Left renal pelvis (tissue), 4 donors: Measurements from ENCODE around the gene IL17RD. TPM values are rescaled to one million over a fixed set of nuclear protein-coding genes. Genes with fewer than 3 reads are reported as not detected.

Source experiments
- DNase-seq, 4 donors: peaks; one replicate each; pipeline ENCODE4 v3.0.0-alpha.2; 2013; ENCODE audit warnings: low read depth in 4 of 4, low spot score in 3 of 4
- polyA plus RNA-seq, 4 donors: library from polyadenylated mRNA; unstranded; fragments of 120-200 nt; gene quantifications; one replicate each; pipeline ENCODE4 v1.2.1, GENCODE V29; 2013; ENCODE audit not compliant: insufficient read length in 4 of 4

Gene IL17RD
- polyA plus RNA-seq: 10 to 100 TPM; 47.5 to 86.5 (median 56.1) TPM

- peak in 1 of 4 donors; percentile 78 for DNase-seq
Observed at GRCh38 chr3:57164657-57165573, at the start of gene IL17RD. IL17RD (minus strand) TSS chr3:57165353; CDS start chr3:57165286, 67 bp downstream.

- no peak for DNase-seq
Observed at GRCh38 chr3:57206423-57206822, 41.3 kb upstream of the IL17RD start.

- no peak for DNase-seq
Observed at GRCh38 chr3:57199895-57200297, 34.7 kb upstream of the IL17RD start, which contains the start of gene HESX1. HESX1 (minus strand) TSS chr3:57199978; CDS start chr3:57199918, 60 bp downstream.

GRCh38 chr3:57194641-57195040 is 29.5 kb upstream of the IL17RD start:
- no peak for DNase-seq

GRCh38 chr3:57192028-57192427 is 26.9 kb upstream of the IL17RD start:
- no peak for DNase-seq

GRCh38 chr3:57184526-57184925 is 19.4 kb upstream of the IL17RD start:
- DNase-seq: no peak

- DNase-seq: no peak
Observed at GRCh38 chr3:57179580-57180410, 14.6 kb upstream of the IL17RD start.

GRCh38 chr3:57176045-57176444 is 10.9 kb upstream of the IL17RD start:
- no peak for DNase-seq

GRCh38 chr3:57173687-57174086 is 8.5 kb upstream of the IL17RD start:
- DNase-seq: no peak

GRCh38 chr3:57170946-57171345 is 5.8 kb upstream of the IL17RD start:
- no peak for DNase-seq

- no peak for DNase-seq
Observed at GRCh38 chr3:57169872-57170623, 4.9 kb upstream of the IL17RD start.

- no peak for DNase-seq
Observed at GRCh38 chr3:57169108-57169507, 4.0 kb upstream of the IL17RD start.

GRCh38 chr3:57168151-57168550 is 3.0 kb upstream of the IL17RD start:
- DNase-seq: no peak

- DNase-seq: no peak
Observed at GRCh38 chr3:57166660-57167059, 1.5 kb upstream of the IL17RD start.

GRCh38 chr3:57165641-57166040 is 488 bp upstream of the IL17RD start:
- no peak for DNase-seq

- no peak for DNase-seq
Observed at GRCh38 chr3:57164217-57164656, 916 bp downstream of the IL17RD start.

GRCh38 chr3:57163751-57164150 is 1.4 kb downstream of the IL17RD start:
- no peak for DNase-seq

- no peak for DNase-seq
Observed at GRCh38 chr3:57161915-57162314, 3.2 kb downstream of the IL17RD start.

- DNase-seq: no peak
Observed at GRCh38 chr3:57160765-57161538, 4.2 kb downstream of the IL17RD start.
